Measurements from ENCODE around the gene ATP6V0E2.

ATP6V0E2 gene

GRCh38 chr7:149873970-149874643 is 338 bp downstream of the ATP6V0E2 start:
- peak overlapping the region; percentile 85 to 87 for H3K4me3 Mint-ChIP-seq
- H3K27ac Mint-ChIP-seq, result peak overlapping the region; percentile 79
- no peaks in the 10 kb centered on the region for H3K9me3 Mint-ChIP-seq
- no peaks in the 10 kb centered on the region for H3K27me3 Mint-ChIP-seq
- peaks cover 31 to 56% of the 10 kb centered on the region in 2 donors for H3K4me1 Mint-ChIP-seq
- H3K36me3 Mint-ChIP-seq, result peaks cover 3 to 19% of the 10 kb centered on the region in 2 donors
- ATAC-seq (replicated peaks) (peak in 1 of 2 donors; percentile 44), DNase-seq (no peak)

GRCh38 chr7:149874644-149875028 is 867 bp downstream of the ATP6V0E2 start:
- H3K36me3 Mint-ChIP-seq, result peaks cover 5 to 22% of the 10 kb centered on the region in 2 donors
- ATAC-seq (replicated peaks) (no peak), DNase-seq (no peak)
- H3K4me3 Mint-ChIP-seq, result peak overlapping the region; percentile 85 to 87
- no peak overlapping the region for H3K27ac Mint-ChIP-seq
- no peaks in the 10 kb centered on the region for H3K27me3 Mint-ChIP-seq
- peaks cover 30 to 50% of the 10 kb centered on the region in 2 donors for H3K4me1 Mint-ChIP-seq
- H3K9me3 Mint-ChIP-seq, result no peaks in the 10 kb centered on the region

DNA sequence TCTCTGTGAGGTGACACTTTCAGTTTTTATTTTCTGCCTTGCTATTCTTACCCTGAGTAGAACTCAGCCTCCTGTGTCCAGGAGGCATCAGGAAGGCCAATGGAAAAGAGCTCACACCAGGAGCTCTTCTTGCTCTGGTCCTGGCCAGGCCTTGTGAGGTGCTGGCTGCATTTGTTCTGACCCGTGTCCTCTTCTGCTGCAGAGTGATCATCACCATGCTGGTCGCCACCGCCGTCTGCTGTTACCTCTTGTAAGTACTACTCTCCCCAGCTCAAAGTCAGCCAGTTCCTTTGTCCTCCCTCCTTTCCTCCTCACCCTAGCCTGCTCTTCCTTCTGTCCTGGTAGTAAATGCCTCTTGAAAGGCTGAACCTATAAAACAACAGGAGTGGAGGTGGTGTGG is 1.6 kb downstream of the ATP6V0E2 start:
- no peak for ATAC-seq (replicated peaks)
- H3K36me3 Mint-ChIP-seq, result peaks cover 7 to 30% of the 10 kb centered on the region in 2 donors
- H3K9me3 Mint-ChIP-seq, result no peaks in the 10 kb centered on the region
- peak overlapping the region in 1 of 2 donors; percentile 11 for H3K4me3 Mint-ChIP-seq
- no peak for DNase-seq
- no peaks in the 10 kb centered on the region for H3K27me3 Mint-ChIP-seq
- peaks cover 25 to 43% of the 10 kb centered on the region in 2 donors for H3K4me1 Mint-ChIP-seq
- peak overlapping the region; percentile 45 for H3K27ac Mint-ChIP-seq

- no peak overlapping the region for H3K4me3 Mint-ChIP-seq
- H3K36me3 Mint-ChIP-seq, result peaks cover 10 to 38% of the 10 kb centered on the region in 2 donors
- no peak for ATAC-seq (replicated peaks)
- H3K4me1 Mint-ChIP-seq, result peaks cover 14 to 20% of the 10 kb centered on the region in 2 donors
- DNase-seq, result no peak
- H3K27ac Mint-ChIP-seq, result no peak overlapping the region
- no peaks in the 10 kb centered on the region for H3K27me3 Mint-ChIP-seq
- no peaks in the 10 kb centered on the region for H3K9me3 Mint-ChIP-seq
These were observed 4.2 kb downstream of the ATP6V0E2 start for GRCh38 chr7:149877890-149878522.

DNA sequence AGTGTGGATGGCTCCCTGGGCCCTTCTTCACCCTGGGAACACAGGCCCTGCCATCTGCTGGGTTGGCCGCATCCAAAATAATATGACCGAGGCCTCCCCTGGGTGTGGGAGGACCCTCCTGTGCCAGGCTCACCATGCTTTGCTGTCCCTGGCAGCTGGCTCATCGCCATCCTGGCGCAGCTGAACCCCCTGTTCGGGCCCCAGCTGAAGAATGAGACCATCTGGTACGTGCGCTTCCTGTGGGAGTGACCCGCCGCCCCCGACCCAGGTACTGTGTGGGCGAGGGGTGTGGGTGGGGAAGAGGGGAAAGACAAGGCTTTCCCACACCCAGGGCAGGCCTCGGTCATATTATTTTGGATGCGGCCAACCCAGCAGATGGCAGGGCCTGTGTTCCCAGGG is 4.8 kb downstream of the ATP6V0E2 start:
- Mint-ChIP-seq H3K27ac (no peak overlapping the region), H3K36me3 (peaks cover 10 to 38% of the 10 kb centered on the region in 2 donors), H3K4me3 (no peak overlapping the region), H3K27me3 (no peaks in the 10 kb centered on the region), H3K4me1 (peaks cover 15 to 23% of the 10 kb centered on the region in 2 donors), H3K9me3 (no peaks in the 10 kb centered on the region)
- ATAC-seq (replicated peaks) (no peak), DNase-seq (no peak)

DNA sequence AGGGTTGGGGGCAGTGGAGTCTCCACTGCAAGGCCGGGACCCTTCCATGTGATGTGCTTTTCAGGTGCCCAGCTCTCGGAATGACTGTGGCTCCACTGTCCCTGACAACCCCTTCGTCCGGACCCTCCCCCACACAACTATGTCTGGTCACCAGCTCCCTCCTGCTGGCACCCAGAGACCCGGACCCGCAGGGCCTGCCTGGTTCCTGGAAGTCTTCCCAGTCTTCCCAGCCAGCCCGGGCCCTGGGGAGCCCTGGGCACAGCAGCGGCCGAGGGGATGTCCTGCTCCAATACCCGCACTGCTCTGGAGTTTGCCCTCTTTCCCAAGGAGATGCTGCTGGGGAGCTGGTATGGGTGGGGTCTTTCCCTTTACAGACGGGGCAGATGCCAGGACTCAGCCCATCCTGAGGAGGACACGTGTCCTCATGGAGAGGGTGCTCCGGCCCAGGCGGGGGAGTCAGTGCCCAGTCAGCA is 5.5 kb downstream of the ATP6V0E2 start:
- Mint-ChIP-seq H3K27ac (no peak overlapping the region), H3K27me3 (no peaks in the 10 kb centered on the region), H3K36me3 (peaks cover 10 to 38% of the 10 kb centered on the region in 2 donors), H3K4me1 (peaks cover 13 to 18% of the 10 kb centered on the region in 2 donors), H3K4me3 (no peak overlapping the region), H3K9me3 (no peaks in the 10 kb centered on the region)
- no peak for DNase-seq
- no peak for ATAC-seq (replicated peaks)

DNA sequence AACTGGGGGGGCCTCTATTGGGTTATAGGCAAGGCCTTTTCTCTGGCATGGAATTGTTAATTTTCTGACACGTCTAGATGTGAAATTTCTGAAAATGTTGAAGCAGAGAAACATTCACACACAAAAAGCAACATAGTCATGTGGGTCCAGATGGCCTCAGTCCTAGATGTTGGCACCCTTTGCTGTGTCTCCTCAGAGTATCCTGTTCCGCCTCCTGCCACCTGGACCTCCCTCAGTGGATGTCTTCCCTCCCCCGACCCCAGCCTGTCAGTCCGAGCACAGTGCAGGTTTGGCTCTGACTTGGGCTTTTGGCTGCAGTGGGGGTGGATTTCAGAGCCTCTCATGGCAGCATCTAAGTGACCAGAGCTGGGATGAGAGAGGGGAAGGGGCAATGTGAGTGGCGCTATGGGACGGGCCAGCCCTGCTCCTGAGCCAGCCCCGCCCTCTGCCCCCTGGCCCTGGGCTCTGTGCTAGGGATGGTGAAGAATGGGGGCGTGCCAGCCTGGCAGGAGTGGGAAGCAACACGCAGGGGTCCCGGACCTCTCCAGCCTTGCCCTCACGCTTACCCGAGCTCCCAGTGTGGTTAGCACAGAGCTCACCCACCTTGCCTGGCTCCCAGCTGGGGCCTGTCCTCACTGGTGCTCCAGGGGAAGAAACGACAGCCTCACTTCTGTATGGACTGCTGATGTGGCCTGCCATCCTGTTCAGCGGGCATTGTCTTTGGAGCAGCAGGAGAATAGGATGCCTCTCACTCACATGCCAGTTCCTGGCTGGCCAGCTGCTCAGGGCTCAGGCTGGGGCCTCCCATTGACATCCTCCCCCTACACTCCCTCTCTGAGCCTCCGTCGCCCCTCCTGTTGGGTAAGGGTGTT is 6.2 kb downstream of the ATP6V0E2 start:
- Mint-ChIP-seq H3K9me3 (no peaks in the 10 kb centered on the region), H3K36me3 (peaks cover 10 to 38% of the 10 kb centered on the region in 2 donors), H3K27ac (peak overlapping the region; percentile 20), H3K27me3 (no peaks in the 10 kb centered on the region), H3K4me1 (peaks cover 7 to 12% of the 10 kb centered on the region in 2 donors), H3K4me3 (no peak overlapping the region)
- DNase-seq (no peak), ATAC-seq (replicated peaks) (no peak)

DNA sequence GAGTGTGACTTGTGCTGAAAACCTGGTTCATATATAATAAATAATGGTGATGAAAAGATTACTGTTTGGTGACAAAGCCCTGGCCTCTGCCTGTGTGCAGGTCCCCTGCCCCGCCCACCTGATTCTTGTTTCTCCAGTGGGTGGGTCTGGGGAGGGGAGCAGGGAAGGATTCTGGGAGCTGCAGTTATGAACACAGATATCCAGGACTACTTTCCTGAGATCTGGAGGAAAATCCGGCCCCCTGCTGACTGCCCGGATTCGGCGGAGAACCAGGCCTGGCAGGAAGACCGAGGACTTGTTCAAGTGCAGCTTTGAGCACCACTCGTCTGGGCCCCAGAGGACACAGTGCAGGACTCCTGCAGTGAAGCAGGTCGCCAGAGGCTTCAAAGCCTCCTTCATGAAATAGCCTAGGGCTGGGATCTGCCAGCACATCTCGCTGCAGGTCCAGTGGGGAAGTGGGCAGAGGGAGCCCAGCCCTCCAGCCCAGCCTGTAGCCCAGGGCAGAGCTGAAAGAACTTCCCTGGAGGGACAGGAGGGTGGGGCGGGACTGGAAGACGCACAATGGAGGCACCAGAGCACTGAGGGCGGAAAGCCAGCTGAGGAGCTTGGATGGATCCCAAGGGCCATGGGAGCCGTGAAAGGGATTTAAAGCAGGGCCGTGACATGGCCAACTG is 7.0 kb downstream of the ATP6V0E2 start:
- Mint-ChIP-seq H3K36me3 (peaks cover 8 to 34% of the 10 kb centered on the region in 2 donors), H3K9me3 (no peaks in the 10 kb centered on the region), H3K27ac (peak overlapping the region; percentile 86), H3K27me3 (no peaks in the 10 kb centered on the region), H3K4me3 (no peak overlapping the region), H3K4me1 (peaks cover 4 to 6% of the 10 kb centered on the region in 2 donors)
- DNase-seq (no peak), ATAC-seq (replicated peaks) (no peak)

DNA sequence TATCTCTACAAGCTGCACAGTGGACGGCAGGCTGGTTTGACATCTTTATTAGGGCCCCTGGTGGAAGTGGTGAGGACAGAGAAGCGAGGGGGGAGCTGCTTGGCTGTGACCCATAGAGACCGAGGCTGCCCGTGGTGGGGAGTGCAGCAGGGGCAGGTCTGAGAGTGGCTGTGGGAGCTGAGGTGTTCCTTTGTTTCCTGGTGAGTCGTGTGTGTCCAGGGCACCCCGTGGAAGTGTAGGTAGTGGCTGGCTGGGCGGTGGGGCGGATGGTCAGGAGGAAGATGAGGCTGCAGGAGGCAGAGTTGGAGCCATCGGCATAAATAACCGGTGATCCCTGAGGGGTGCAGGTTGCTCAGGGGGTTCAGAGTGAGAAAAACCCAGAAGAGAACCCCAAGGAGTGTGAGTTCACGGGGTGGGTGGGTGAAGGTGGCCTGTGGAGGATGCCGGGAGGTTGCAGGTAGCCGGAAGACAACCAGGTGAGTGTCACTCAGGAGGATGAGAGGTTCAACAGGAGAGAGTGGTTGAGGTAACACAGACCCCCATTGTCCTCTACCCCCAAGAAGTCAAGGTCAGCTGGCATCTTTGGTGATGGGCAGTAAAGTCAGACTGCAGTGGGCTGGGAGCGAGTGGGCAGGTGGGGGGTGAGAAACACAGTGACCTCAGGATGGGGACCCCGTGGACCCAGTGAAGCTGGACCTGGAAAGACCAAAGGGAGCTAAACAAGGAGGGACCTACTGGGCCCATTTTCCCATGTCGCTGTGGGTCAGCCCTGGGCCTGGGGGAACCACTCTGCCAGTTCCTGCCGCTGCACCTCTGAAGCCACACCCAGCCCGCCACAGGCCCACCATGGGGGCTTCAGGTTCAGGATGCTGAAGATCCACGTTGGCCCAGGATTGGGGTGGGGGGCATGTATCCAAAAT is 7.8 kb downstream of the ATP6V0E2 start:
- peaks cover 8 to 31% of the 10 kb centered on the region in 2 donors for H3K36me3 Mint-ChIP-seq
- no peak for DNase-seq
- no peaks in the 10 kb centered on the region for H3K27me3 Mint-ChIP-seq
- H3K4me3 Mint-ChIP-seq, result no peak overlapping the region
- no peak for ATAC-seq (replicated peaks)
- no peak overlapping the region for H3K27ac Mint-ChIP-seq
- H3K4me1 Mint-ChIP-seq, result peaks cover 11 to 12% of the 10 kb centered on the region in 2 donors
- no peaks in the 10 kb centered on the region for H3K9me3 Mint-ChIP-seq

- Mint-ChIP-seq H3K36me3 (peaks cover 8 to 31% of the 10 kb centered on the region in 2 donors), H3K4me1 (peaks cover 14 to 17% of the 10 kb centered on the region in 2 donors), H3K4me3 (no peak overlapping the region), H3K27me3 (no peaks in the 10 kb centered on the region), H3K9me3 (no peaks in the 10 kb centered on the region), H3K27ac (no peak overlapping the region)
- no peak for DNase-seq
- ATAC-seq (replicated peaks), result no peak
These were observed 8.7 kb downstream of the ATP6V0E2 start for GRCh38 chr7:149882248-149883047.

DNA sequence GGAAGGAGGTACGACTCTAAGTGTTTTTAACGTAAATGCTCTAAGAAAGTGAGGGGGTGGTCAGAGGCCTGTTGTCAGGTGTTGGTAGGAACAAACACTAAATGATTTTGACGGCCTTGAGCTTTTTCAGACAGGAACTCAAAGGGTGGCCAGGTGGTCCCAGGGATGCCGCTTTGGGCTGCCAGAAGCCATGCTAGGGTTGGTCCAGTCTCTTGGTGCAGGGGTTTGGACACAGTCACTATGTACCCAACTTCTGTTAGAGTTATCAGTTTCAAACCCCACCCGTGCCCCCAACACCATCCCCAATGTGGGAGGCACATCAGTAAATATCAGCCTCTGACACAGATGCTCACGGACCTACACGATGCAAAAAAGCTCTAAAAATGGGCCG is 9.3 kb downstream of the ATP6V0E2 start:
- H3K27me3 Mint-ChIP-seq, result no peaks in the 10 kb centered on the region
- peak overlapping the region; percentile 75 for H3K27ac Mint-ChIP-seq
- peaks cover 14 to 18% of the 10 kb centered on the region in 2 donors for H3K4me1 Mint-ChIP-seq
- ATAC-seq (replicated peaks) (no peak), DNase-seq (no peak)
- no peaks in the 10 kb centered on the region for H3K9me3 Mint-ChIP-seq
- no peak overlapping the region for H3K4me3 Mint-ChIP-seq
- H3K36me3 Mint-ChIP-seq, result peaks cover 10 to 25% of the 10 kb centered on the region in 2 donors

DNA sequence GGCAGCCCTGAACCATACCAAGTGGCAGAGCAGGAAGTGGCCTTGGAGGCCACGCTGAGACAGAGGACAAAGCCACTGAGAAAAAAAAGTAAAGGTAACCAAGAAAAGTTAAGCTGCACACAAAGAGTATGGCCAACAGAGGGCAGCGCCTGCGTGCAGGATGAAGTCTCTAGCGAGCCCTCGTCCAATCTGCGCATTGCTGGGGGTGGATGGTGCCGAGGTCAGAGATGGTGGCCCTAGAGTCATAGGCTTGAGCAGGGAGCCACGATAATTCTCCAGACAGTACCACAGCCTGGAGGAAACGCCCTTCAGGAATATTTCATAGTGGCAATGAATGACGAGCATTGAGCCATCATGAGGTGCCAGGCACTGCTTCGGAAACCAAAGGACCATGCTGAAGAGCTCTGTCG is 9.7 kb downstream of the ATP6V0E2 start:
- DNase-seq (peak; percentile 35), ATAC-seq (replicated peaks) (peak; percentile 86 to 90)
- no peaks in the 10 kb centered on the region for H3K9me3 Mint-ChIP-seq
- peaks cover 14 to 22% of the 10 kb centered on the region in 2 donors for H3K4me1 Mint-ChIP-seq
- H3K4me3 Mint-ChIP-seq, result no peak overlapping the region
- H3K27ac Mint-ChIP-seq, result peak overlapping the region; percentile 75
- no peaks in the 10 kb centered on the region for H3K27me3 Mint-ChIP-seq
- H3K36me3 Mint-ChIP-seq, result peaks cover 10 to 21% of the 10 kb centered on the region in 2 donors

Data from stimulated activated naive B cell treated with anti-CD40 and anti-IgM and Interleukin-4, amounts not matched to agents 10 μg/mL and 1 μg/mL and 100 μg/mL, for 72 hours (primary cell).